ENCODE data around the gene TBX15.

Gene TBX15

DNA sequence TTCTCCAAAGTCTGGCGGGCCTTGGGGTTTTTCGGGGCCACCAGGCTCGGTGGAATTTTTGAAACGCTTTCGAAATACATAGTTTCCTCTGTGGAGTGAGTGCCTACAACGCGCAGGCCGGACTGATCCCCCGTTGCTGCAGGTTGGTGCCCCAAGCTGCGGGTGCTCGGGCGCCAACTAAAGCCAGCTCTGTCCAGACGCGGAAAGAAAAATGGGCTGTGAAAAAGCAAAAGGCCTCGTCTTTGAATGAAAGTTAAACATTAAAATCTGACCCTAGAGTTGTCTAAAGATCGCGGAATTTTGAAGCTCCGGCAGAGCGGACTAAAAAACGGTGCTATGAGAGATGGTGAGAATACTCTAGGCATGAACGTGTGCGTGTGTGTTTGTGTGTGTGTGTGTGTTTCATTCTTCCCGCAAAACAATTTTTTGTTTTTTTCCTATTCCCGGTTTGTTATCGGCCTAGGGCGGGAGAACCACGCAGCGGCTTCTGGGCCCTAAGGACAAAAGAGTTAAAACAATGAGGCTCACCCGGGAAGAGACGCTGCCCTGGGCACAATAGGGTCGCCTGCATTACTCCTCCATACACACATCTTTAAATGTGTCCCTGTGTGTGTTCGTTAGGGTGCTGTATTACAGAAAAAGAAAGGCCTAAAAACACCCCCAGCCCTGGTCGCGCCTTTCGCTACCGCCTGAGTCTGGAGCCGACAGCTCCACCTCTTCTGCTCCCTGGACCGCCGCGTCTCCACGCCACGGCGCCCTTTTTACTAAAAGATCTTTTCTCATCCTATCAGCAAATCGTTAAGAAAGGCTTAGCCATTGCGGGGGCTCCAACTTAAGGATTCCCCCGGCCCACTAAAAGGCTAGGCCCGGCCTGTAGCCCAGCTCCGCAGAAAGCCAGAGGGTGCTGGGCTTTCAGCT lies 3.2 kb downstream of the TBX15 start:
- no peak for DNase-seq

DNA sequence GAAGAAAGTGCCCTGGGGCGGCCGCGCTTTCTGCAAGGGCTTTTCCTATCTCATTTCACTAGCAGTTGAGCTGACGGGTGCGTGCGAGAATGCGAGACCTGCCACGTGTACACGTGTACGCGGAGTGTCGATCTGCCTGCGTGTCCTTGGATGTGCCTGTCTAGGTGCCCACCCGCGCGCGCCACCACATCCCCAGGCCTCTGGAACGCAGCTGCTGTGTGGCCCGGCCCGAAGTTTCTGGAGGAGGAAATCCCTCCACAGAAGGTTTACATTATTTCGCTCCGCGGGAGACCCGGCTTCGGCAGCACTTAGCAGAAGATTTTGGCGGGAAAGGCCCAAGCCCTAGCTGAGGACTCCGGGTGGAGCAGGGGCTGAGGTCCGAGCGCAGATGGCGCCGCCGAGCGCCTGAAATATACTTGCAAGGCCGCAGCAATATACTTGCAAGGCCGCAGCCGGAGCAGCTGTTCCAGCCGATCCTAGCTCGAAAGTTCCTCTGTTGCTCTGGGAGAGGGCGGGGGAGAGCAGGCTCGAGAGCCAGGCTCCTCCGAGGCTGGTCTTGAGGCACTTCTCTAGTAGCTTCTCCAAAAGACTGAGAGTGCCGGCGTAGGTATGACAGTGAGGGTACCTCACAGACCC lies 3.9 kb downstream of the TBX15 start:
- DNase-seq, result no peak

DNA sequence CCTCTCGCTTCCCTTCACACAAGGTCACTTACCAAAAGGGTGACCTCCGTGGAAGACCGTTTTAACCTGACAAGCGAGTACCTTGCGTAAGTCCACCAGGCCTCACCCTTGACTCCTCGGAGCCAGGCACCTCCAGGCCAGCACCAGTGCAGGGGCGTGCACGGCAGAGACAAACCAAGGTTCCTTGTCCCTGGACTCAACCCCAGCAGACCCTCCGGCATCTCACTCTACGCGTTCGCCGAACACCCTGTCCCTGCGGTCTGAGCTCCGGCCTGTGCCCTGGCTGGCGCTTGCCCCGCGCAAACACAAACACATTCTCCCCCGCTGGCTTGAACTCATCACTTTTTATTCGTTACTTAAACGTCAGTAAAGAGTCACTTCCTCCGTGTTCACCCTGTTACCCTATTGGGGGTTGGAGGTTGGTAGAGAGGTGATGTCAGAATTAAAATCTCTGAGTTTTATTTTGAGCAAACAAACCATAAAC lies 4.5 kb downstream of the TBX15 start:
- DNase-seq, result no peak

DNA sequence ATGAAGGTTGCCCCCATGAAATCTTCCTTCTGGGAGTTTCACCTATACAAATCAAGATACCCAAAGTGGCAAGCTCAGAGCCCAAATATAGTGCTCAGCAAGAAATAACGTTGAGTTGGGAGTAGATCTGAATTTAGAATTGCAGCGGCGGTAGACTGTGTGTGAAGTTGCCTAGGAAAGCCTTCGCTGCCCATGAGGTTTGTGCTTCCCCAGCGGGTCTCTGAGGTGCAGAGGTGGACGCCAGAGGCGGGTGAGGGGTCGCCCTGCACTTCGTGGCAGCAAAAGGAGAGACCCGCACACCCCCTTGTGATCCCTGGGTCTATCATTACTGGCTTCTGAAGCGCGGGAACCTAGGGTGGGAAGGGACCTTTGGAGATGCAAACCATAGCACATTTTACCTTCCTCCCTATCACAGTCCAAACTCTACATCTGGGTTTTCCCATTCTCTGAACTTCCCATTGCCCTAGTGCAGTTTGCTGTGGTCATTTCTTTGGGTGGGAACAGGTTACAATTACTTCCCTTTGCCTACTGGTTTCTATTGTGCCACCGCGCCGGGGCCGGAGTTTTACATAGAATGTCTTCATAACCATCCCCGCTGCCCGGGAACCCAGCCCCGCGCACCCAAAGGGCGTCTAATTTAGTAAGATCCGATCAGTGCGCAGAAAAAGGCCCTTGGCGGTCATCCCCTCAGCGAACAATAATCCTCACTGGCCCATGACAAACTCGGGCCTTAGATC lies 5.2 kb downstream of the TBX15 start:
- no peak for DNase-seq

DNA sequence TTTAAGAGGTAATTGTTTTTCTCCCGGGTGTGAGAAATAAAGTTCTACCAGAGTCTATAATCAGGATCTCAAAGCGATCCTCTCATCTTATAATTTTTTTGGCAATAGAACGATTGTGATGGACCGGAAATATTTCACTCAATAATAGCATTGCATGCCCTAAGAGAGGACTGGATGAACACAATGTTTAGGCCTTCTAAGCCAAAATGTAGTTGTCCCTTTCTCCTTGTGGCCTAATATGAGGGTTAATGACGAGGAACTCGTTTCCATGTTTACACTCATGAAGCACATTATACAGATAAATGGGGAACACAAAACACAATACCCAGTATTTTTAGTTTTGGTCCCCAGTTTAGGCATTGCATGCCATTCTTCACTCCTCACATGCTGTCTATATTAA lies 5.9 kb downstream of the TBX15 start:
- DNase-seq, result no peak

DNA sequence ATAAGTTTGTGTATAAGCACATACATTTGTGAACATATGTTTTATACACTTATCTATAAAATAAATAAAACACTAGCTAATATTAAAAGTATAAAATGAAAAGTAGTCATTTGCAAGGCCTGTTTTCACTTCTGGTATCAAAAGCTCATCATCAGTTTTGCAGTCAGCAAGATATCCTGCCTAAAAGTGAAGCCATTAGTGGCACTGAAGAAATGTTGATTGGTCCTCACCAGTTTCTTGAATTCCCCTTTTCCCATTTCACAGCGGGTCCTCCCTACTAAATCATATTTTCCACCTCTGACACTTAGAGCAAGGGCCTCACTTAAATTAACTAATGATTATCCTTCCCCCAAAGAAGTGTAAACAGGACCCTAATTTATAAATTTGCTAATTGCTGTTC lies 6.7 kb downstream of the TBX15 start:
- no peak for DNase-seq

DNA sequence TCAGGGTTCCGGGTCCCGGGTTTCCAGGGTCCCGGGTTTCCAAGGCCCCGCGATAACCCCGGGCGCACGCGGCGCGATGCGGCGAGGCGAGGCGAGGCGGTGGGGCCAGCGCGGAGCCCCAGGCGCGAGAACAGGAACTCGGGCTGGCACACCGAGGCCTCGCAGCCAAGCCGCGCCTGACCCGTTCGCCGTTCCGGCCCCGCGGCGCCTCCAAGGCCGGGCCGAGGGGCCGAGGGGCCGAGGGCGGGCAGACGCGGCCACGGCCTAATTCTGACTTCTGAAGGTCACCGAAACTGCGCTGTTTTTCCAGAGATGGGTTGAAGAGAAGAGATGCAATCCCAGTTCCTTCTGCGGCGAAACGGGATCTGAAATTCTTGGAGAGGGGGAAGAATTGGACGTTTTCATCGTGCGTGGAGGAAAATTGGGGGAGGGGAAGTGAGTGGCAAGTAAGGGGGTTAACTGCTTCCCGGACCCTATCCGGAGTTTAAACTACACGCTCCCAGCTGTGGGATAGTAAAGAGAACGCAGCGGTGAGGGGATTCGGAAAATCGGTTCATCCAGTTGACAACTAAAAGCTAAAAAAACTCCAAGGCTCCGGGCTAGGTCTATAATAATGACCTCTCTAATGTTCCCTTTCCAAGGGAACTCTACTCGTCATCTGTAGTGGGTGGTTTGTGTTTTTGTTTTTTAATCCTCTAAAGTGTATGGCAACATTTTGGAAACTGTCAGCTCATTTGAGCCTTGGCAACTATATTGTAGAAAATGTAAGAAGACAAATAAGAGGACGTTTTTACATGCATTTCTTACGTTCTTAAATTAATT lies 8.2 kb downstream of the TBX15 start:
- DNase-seq, result no peak

DNA sequence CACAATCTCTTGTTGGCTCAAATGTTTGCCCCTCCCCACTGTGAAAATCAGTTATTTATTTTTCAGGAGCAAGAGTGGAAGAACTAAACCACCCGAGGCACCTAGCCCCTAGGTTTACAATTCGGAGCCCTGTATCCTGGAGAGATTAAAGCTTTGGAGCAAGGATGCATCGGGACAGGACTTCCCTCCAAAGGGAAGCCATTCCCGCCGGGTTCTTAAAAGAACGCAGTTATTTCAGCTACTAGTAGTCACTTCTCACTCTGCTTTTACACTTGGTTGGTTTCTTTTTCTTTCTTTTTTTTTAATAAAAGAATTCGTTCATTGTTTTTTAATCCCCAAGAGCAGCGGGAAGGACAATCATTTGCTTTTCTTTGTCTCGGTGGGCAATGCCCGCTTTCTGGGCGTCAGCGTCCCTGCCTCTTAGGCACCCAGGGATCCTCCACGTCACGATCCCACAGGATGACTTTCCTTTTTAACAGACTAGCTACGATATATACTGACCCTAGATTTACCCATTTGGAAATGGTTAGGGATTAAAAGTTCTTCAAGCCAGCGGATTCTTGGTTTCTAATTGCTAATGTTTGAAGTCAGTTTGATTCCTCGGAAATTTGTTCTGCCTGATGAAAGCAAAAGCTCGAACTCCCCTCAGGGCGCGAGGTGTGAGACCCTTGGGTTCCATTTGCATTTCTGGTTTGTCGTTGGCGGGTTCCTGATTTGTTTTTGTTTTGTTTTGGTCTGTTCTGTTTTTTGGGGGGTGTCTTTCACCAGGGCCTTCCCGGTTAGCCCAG lies 9.0 kb downstream of the TBX15 start:
- DNase-seq, result no peak

DNA sequence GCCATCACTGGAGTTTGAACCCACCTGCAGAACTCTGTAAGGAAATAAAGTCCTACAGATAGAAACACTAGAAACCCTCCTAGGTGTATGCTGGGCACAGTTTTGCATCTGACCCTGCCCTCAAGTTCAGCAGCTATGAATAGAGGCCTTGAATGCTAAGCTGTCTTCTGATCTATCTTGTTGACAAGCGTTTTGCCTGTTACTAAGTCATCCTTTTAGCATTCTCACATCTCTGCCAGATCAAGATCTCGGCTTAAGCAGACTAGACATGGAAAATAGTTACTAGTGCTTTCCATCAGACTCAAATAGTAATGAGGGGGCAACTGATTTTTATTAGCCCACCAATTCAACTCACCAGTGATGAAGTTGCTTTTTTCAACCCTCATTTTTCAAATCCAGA lies 10.5 kb downstream of the TBX15 start:
- DNase-seq, result no peak

DNA sequence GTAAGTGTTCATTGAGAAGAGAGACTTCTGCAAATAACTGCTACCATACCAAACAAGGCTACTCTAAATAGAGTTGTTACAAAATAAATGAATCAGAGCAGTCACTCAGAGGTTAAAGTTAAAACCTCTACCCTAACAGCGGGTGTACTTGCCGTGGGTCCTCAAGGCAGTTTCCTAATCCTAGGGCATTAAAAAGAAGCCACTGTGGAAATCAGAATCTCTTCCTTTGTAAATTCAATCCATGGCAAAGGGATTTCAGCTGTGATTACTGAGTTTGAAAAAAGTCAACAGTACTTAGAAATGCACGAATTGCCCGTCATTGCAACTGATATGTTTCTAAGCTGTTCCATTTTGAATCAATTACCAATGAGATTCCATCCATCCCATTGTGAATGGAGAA lies 13.5 kb downstream of the TBX15 start:
- no peak for DNase-seq

DNA sequence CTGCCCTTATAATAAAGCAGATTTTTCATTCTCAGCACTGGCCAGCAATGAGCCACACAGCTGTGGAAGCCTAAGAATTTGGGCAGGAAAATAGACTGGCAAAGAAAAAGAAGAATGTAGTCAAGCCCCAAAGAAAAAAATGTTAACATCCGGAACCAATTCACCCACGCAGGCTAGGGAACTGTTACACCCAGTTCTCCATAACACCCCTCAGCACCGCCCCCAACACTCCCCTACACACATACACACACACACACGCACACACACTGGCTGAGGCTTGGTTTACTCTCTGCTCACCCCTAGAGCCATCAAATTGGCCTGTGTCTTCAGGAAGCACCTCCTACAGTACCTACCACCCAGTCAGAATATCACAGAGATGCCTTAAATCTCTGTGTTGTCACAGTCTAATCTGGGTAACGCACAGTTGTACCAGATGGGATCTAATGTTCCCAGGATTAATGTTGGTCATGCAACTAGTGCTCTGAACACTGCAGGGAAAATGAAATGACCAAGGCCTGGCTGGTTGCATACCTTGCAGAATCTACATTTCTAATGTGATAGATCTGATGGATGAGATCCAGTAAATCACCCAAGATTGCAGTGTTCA lies 14.5 kb downstream of the TBX15 start:
- DNase-seq, result no peak

DNA sequence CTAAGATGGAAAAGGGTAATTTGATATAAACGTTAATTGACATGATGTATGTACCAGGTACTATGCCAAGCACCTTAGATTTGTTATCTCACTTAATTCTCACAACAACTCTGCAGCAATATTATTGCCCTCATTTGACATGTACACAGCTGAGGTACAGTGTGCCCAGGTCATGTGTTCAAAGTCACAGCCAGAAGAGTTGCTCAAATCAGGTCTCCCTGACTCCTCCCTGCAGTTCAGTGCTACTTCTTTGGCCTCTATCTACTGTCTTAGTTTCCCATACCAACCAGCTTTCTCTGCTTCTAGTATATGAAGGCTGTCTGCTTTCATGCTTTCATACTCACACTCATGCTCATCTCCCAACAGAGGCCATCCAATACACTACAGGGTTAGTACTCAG lies 15.1 kb downstream of the TBX15 start:
- no peak for DNase-seq

DNA sequence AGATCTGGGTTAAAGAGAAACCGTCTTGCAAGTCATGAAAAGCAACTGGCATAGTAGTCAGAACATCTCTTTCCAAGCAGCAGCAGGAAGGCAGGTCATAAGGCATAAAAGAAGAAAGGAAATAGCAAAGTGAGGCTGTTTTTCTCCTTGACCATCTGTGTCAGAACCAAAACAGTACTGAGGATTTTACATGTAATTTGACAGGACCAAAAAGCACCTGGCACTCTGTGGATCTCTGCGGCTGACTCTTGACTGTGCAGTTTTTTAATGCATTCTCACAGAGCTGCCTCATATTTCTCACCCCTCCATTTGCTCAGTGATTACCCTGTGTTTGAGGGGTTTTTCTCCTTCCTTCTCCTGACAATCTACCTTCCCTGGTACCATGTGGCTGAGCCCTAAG lies 17.7 kb downstream of the TBX15 start:
- DNase-seq, result no peak

DNA sequence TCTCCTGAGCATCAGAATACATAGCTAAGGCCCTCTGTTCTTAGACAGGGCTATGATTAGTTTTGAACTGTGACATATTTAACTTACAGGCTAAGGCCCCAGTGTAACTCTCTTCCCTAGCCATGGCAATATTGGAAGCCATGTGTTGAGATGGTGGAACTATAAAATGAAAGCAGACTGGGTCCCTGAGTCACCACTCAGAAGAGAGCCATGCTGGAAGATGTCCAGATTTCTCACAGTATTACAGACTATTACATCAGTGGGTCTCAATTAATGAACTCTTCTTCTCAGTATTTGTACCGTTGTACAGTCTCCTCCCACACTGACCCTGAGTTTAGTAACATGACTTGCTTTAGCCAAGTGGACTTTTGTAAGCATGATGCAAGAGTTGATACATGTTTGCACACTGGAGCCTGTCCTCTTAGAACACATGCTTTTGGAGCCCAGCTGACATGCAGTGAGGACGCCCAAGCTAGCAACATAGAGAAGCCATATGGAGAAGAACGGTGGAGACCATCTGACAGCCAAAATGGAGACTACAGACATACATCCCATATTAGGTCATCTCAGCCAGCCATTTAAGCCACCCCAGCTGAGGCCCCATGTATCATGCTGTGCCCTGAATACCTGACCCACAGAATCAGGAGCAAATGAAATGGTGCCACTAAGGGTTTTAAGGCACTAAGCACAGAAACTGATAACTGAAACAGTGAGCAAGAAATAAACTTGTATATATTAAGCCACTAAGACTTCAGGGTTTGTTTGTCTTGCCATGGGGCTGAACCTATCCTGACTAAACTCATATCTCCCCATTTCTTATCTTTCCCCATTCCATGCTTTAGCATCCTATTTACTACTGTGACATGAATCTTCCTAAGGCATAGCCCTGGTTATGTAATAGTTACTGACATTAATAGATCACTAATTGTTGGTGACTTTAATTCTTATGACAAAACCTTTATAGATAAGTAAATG lies 24.4 kb downstream of the TBX15 start:
- DNase-seq, result no peak

DNA sequence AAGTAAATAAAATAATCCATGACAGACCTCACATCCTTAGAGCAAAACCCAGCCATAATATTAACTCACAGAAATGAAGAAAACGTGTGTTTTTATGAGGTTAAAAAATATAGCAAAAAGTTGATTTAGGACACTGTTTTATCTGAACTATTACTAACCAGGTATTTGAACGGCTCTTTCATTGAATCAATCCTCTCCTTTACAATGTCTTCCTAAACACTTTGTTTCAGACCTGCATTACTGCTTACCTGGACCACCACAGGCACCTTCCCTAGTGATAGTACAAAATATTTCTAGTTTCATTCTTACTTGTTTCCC lies 25.0 kb downstream of the TBX15 start:
- no peak for DNase-seq

DNA sequence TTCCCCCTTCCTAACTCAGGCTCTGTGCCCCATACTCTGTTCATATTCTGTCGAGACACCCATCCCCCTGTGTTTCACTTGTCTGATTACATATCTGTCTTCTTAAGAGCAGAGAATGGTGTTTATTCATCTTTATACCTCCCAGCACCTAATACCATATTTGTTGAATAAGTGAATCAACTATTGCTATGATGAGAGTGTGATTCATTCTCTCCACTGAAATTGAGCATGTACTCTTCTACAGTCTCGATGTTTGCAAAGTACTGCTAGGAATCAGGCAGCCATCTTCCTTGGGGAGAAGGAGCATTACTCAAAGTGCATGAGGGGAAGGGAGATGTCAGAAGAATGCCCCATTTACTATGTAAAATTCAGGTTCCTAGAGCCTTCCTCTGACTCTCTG lies 27.0 kb downstream of the TBX15 start:
- DNase-seq, result no peak

DNA sequence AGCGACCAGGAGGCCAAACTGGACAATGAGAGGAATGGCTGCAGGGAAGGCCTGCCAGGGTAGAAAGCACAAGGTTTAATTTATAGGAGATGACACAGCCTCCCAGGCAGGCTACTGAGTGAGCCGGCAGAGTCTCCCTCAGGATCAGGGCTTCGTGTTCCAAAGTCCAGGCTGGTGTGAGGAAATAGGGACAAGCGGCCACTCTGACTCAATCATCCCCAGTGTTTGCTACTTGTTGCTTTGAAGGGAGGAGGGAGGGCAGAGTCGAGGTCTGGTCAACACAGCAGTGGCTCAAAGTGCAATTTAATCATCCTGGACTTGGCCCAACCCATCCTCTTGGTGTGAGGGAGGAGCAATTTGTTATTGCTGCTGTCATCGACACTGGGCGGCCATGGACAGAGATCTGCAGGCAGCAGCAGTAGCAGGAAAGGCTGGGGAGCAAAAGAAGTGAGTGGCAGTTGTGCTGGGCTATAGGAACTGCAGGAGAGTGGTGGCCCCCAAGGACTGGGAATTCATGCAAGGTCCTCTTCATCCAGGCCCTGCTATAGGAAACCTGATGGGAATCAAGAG lies 27.5 kb downstream of the TBX15 start:
- no peak for DNase-seq

DNA sequence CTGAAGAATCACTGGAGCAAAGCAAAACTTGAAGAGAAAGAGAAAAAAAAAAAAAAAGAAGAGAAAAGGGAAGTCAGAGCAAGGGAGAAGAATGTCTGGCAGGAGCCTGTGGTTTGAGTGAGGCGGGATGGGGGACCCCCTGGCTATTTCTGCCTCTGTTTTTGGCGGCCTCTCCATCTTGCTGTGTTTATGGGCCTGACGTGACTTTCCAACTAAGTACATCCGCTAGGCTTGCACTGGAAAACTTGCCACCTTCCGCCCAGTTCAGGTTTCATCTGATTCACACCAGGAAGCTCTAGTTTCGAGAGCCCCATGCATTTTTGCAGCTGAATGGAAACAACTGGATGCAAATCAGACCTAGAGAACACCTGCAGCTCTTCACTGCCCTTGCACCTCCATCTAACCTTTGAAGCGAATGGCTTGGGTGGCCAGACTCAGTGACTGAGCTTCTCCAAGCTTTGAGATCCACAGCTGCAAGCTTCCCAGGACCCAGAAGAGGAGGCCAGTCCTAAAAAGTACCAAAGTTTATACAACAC lies 28.0 kb downstream of the TBX15 start:
- no peak for DNase-seq

DNA sequence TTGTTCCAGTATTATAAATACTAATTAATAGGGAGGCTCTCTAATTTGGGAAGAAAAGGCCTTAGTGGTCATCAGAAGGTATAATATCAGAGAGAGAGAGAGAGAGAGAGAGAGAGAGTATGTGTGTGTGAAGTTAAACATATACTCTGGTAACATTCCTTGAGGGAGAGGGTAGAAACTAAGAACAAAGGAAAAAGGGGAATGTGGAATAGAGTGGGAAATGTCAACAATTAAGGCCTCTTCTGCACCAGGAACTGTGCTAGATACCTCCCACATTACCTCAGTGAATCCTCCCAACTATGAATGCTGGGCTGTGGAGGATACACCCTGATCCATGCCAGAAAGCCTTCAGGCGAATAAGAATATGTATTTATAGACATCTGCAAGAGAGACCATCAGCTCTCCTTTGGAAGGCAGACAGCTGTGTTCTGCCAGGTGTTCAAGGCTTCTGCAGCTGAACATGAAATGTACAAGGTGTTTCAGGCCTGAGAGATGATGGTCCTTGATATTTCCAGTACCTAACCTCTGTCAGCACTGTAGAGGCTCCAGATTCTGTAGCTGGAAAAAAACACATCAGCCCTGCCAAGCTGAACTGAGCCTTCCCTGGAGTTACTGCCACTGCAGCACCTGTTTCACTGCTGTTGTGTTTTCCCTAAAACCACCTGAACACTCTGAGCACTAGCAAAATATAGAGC lies 29.1 kb downstream of the TBX15 start:
- no peak for DNase-seq
